GM23248 (cell line): Measurements from ENCODE around the gene ATP2B3.

Experiments used
- EZH2 ChIP-seq: fragments of 200-600 bp; sonication (generic); IDR thresholded peaks from 2 replicates; pipeline ENCODE4 v1.6.1; 2018; ENCODE audit warnings: antibody characterized with exemption, mild to moderate bottlenecking; ENCODE audit not compliant: insufficient read depth, poor library complexity, severe bottlenecking
- EZH2phosphoT487 ChIP-seq: fragments of 200-600 bp; sonication (generic); IDR thresholded peaks from 2 replicates; pipeline ENCODE4 v1.6.1; 2018; ENCODE audit warnings: antibody characterized with exemption, moderate library complexity, mild to moderate bottlenecking, low read depth; ENCODE audit not compliant: insufficient read depth

DNA sequence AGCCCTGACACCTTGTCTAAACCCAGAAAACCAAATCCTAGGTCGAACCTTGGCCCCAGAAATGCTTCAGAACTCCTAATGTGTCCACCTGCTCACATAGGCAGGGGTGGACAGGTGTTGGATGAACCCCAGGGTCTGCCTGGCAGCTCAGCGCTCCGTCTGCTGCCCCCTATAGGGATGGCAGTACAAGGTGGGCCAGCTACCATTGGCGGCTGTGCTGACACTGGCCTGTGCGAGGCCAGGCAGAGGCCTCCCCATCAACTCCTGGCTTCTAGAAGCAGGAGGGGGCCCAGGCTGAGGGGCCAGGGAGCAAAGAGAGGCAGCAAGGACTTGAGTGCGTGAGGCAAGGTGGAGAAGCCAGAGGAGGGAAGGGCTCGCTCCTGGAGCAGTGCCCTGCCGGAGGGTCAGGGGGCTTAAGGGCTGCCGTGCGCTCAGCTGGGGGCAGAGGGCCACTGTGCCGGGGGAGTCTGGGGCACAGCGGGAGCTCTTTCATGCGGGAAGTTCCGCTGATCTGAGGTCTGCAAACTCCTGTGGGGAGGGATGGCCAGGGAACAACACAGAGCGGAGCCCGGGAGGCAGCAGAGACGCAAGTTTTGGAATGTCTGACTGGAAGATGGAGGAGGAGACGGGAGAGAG is 60.9 kb downstream of the ATP2B3 start:
- TF ChIP-seq EZH2phosphoT487 (no peak), EZH2 (no peak)
